ENCODE results near the gene MAP4K3. TPM values are rescaled to one million over a fixed set of nuclear protein-coding genes. Genes with fewer than 3 reads are reported as not detected.

The MAP4K3 gene
- total and polyA plus RNA-seq, 9 of the 15 experiments (the other 6 are each of a cell fraction or from before 2014, with no cell fraction given): 3.1 to 30.0 (median 16.9) TPM

- TF ChIP-seq SMARCE1 (IDR thresholded peaks at IDR 0.05) (peak; percentile 70; the same call in 1 of the 2 replicates), SMARCA4 (IDR thresholded peaks at IDR 0.05) (0 out of 2 replicates have a peak, but pooled peaks have one; percentile 27), ILK (tag; IDR thresholded peaks at IDR 0.05; ENCODE audit: borderline replicate concordance, low read depth) (no peak), PTRF (tag; IDR thresholded peaks at IDR 0.05) (no peak), MXD1 (CRISPR knock-in tag; IDR thresholded peaks at IDR 0.05; ENCODE audit: borderline replicate concordance, poor library complexity, severe bottlenecking) (no peak), ZNF644 (tag; IDR thresholded peaks at IDR 0.05; ENCODE audit: low read depth) (no peak), ZBTB43 (CRISPR knock-in tag; IDR thresholded peaks at IDR 0.05) (no peak), GATAD2B (IDR thresholded peaks at IDR 0.05; ENCODE audit: borderline replicate concordance) (no peak), ZNF592 (IDR thresholded peaks at IDR 0.05) (no peak), TEAD1 (CRISPR knock-in tag; IDR thresholded peaks at IDR 0.05) (no peak; a peak in 1 of 4 replicates), ZC3H11A (IDR thresholded peaks at IDR 0.05; ENCODE audit: low read depth, low read length) (no peak), BHLHE40 (IDR thresholded peaks at IDR 0.05; ENCODE audit: low read length) (peak; percentile 74), MBD2 (IDR thresholded peaks at IDR 0.05; ENCODE audit: borderline replicate concordance, low read depth) (no peak), MTA2 (IDR thresholded peaks at IDR 0.05; ENCODE audit: low read depth) (no peak), ZNF511 (CRISPR knock-in tag; IDR thresholded peaks at IDR 0.05) (no peak), ZNF140 (CRISPR knock-in tag; IDR thresholded peaks at IDR 0.05) (no peak), MXI1 (IDR thresholded peaks at IDR 0.05; ENCODE audit: low read depth, low read length) (no peak), YY1 (IDR thresholded peaks at IDR 0.05; ENCODE audit: borderline replicate concordance in 1 of 3, control insufficient read depth in 1 of 3, extremely low read depth in 1 of 3, insufficient read depth in 3 of 3, insufficient read length in 1 of 3, insufficient replicate concordance in 2 of 3, low read depth in 1 of 3, low read length in 2 of 3) (no peak), XRCC5 (IDR thresholded peaks at IDR 0.05; ENCODE audit: low read depth, low read length) (no peak)
Measured at GRCh38 chr2:39216346-39217191, 220.5 kb downstream of the MAP4K3 start (continued).
